Measurements from ENCODE around the gene SNX5.
A peak's percentile ranks its signal among the peaks of the same experiment; 100 is the strongest.

SNX5 gene

DNA sequence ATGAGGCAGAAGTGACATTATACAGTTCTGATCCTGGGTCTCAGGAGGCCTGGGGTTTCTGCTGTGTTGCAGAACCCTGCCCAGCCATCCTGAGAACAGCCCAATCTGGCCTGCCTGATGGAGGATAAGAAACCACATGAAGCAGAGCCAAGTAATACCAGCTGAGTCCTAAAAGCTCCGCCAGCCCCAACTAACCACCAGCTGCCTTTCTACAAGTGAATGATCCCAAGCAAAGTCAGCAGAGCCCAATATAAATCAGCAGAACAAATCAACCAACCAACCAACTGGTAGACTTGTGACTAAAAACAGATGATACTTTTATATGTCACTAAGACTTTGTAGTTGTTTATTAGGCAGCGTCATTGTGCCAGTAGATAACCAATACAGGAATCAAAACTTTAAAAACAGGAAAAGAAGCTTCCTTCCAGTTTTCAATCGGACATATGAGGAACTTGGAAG, 52.1 kb downstream of the SNX5 start:
- no peak for DNase-seq (ENCODE audit: low read depth in 2 of 2)

DNA sequence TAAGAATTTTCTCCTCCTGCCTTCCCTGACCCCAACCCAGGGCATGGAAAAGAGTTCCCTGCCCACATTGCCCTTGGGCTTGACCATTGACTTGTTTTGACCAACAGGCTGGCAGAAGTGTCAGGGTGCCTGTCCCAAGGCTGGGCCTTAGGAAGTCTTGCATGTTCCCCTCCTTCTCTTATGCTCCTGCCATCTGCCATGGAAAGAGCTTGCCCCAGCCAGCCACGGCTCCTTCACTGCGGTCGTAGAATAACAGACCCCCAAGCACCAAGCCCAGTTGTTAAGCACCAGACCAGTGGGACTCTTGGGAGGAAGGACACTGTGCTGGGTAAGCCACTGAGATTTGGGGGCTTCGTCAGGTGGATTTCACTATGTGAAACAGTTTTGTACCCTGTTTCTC, 53.6 kb downstream of the SNX5 start:
- no peak for DNase-seq (ENCODE audit: low read depth in 2 of 2)

DNA sequence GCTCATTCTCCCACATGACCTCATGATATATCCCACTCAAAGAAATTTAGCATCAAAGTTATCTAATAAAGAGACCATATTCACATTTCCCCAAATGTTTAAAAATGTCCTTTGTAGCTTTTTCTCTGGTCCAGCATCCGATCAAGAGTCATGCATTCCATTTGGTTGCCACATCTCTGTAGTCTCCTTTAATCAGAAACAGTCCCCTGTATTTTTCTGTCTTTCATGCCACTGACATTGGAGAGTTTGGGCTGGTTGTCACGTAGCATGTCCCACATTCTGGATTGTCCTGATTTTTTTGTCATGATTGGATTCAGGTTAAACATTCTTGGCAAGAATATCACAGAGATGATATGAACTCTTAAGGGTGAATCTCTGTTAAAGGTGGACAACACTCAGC, 55.7 kb downstream of the SNX5 start:
- no peak for DNase-seq (ENCODE audit: low read depth in 2 of 2)

DNA sequence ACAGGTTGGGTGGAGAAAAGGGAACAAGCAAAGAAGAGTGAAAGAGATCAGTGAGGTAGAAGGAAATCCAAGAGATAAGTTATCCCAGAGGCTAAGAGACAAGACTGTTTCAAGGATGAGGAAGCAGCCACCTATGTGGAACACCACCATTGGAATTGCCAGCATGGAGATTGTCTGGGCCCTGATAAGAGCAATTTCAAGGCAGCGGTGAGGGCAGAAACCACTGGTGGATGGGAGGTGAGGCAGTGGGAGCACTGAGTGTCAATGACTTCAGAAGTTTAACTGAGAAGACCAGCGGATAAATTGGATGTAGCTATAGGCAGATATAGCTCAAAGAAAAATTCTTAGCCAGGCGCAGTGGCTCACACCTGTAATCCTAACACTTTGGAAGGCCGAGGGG, 56.7 kb downstream of the SNX5 start:
- DNase-seq (ENCODE audit: low read depth in 2 of 2): no peak

DNA sequence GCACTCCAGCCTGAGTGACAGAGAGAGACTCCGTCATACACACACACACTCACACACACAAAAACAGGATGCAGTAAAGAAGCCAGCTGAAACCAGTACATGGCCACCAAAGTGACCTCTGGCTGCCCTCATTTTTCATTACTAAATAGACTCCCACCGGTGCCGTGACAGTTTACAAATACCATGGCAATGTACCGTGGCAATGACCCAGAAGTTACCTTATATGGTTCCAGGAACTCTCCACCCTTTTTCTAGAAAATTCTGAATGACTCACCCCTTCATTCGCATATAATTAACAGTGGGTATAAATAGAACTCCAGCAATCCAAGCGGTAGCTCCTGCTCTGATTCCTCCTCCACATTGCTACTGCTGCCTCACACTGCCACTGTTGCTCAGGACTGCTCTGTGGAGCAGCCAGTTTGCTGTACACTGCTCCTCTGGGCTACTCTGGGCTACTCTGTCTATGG, 57.7 kb downstream of the SNX5 start:
- DNase-seq (ENCODE audit: low read depth in 2 of 2): no peak

DNA sequence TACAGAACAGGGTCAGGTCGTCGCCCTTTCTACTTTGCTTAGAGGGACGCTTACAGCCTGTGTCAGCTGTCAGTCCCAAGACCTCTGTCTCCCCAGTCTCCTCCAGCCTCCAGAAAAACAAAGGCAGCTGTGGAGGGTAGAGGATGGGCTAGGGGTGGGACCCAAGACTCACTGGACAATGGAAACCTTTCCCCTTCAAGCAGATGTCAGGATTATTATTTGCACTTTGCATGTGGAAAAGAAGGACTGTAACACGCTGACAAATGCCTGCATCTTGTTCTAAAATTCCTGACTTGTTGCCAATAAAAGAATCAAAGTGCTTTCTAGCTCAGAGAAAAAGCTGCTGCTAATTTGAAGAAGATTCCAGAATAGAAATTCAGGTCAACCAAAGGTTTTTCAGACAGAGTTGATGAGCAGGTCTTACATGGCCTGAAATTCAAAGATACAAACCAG, 58.7 kb downstream of the SNX5 start:
- no peak for DNase-seq (ENCODE audit: low read depth in 2 of 2)

DNA sequence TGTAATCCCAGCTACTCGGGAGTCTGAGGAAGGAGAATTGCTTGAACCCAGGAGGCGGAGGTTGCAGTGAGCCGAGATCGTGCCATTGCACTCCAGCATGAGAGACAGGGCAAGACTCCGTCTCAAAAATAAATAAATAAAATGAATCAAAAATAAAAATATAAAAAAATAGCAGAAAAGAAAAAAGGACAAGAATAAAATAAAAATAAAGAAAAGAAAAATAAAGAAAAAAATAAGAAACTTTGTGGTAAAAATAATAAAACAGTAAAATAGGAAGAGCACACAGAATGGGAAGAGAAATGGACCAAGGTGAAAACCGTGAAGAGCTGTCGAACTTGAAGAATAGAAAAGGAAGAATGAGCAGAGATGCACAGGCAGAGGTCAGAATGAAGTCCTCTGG, 63.0 kb downstream of the SNX5 start:
- no peak for DNase-seq (ENCODE audit: low read depth in 2 of 2)

DNA sequence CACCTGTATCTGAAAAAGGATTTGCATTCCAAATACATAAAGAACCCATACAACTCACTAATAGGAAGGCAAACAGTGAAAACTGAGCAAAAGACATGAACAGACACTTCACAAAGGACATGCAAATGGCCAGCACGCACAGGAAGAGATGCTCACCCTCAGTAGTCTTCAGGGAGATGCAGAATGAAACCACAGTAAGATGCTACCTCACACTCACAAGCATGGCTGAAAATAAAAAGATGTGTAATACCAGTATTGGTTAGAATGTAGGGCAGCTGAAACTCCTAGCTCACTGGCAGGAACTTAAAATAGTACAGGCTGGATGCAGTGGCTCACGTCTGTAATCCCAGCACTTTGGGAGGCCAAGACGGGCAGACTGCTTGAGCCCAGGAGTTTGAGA, 64.6 kb downstream of the SNX5 start:
- DNase-seq (ENCODE audit: low read depth in 2 of 2): no peak

DNA sequence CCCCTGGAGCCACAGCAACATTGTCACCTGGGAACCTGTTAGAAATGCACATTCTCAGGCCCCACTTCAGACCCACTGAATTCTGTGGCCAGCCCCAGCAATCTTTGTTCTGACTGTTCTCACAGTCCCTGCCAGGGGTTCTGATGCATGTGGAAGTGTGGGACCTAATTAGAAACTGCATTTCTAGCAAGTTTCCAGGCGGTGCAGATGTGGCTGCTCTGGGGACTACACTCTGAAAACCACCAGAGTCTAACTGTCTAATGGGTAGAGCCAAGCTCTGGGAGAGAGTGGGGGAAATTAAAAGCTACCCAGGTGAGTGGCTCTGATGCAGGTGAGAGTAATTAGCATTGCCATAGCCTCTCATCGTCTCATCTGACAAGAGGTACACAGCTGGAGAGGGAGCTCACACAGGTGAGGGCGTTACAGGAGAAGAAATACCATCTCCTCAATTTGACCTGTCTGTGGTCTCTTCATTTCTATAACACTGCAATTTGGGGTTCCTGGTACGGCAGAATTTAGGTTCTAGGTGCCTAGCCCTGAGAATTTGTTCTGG, 66.0 kb downstream of the SNX5 start:
- no peak for DNase-seq (ENCODE audit: low read depth in 2 of 2)

DNA sequence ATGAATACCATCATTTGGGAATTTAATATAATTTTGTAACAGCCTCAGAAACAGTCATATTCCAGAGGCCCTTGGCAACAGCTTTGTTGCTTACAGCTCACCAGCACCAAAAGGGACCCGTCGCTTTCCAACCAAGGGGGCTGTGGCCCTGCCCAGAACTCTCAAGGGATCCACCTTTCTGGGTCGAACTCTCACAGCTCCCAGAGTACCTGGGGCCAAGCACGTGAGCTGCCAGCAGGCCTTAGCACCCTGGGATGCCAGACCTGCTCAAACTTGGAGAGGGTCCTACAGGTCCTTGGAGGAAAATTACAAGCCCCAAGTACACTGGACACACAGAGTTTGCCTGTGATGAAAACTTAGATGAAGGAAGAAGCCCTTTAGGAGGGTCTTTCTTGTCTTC, 66.6 kb downstream of the SNX5 start:
- no peak for DNase-seq (ENCODE audit: low read depth in 2 of 2)

DNA sequence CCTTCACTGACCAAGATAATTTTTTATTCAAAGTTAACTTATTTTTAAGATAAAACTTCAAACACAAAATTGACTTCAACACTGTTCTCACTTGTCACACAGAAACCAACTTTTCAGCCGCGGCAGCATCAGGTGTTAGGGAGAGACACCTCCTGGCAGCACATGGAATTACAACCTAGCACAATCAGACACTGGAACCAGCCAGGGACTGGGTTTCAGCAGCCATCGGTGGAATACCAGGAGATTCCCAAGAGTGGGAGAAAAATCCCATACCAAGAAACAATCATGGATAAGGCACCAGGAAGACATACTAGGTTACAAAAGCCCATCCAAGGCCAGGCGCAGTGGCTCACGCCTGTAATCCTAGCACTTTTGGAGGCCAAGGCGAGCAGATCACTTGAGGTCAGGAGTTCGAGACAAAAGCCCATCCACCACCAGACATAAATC, 70.0 kb downstream of the SNX5 start:
- peak; percentile 20 to 31 for DNase-seq (ENCODE audit: low read depth in 2 of 2)

DNA sequence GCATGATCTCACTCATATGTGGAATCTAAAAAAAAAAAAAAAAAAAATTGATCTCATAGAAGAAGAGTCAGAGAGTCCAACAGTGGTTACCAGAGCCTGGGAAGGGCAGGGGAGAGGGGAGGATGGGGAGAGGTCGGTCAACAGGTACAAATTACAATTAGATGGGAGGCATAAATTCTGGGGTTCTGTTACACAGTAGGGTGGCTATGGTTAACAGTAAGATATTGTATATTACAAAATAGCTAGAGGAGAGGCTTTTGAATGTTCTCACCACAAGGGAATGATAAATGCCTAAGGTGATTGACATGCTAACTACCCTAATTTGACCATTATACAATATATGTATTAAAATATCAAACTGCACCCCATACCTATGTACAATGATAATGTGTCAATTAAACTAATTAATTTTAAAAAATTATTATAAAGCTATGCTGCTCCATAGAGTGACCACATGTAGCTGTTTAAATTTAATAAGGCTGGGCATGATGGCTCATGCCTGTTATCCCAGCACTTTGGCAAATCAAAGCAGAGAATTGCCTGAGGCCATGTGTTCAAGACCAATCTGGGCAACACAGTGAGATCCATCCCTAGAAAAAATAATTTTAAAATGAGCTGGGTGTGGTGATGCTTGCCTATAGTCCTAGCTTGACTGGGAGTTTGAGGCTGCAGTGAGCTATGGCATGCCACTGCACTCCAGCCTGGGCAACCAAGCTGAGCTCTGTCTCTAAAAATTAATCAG, 70.9 kb downstream of the SNX5 start:
- DNase-seq (ENCODE audit: low read depth in 2 of 2): no peak

DNA sequence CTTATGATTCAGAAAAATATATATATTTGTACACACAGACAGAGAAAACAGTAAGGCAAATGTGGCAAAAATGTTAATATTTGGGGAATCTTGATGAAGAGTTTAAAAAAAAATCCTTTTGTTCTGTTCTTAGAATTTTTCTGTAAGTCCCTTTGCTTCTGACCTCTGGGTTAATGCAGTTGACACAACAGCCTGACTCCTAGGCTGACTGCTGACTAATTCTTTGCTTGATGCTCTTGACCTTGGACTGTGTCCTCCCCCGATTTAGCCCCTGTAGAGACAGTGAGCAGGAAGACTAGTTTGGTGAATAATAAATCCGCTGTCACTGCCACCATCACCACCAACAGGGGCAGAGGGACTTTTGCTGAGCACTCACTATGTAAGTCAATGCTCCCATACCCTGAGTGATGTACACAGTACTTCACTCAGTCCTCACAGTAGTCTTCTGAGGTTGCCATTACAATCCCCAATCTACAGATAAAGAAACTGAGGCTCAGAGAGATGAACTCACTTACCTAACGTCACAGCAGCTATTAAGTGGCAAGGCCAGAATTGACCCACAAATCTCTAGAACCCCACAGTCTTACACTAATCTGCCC, 71.7 kb downstream of the SNX5 start:
- DNase-seq (ENCODE audit: low read depth in 2 of 2): no peak

DNA sequence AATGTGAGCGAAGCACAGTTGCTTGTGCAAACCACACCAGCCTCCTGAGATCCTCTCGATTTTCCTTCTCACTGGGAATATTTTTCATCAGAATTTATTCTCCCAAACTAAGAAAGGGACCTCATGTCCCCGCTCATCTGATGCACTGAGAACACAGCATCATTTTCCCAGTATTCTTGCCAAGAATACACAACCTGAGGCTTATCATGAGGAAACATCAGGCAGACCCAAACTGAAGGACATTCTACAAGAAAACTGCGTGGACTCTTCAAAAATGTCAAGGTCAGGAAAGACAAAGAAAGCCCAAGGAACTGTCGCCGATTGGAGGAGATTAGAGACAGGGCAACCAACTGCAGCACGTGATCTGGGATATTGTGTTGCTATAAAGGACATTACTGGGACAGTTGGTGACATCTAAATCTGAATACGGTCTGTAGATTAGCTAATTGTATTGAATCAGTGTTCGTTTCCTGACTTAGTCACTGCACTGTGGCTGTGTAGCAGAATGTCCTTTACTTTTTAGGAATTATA, 72.3 kb downstream of the SNX5 start:
- no peak for DNase-seq (ENCODE audit: low read depth in 2 of 2)

DNA sequence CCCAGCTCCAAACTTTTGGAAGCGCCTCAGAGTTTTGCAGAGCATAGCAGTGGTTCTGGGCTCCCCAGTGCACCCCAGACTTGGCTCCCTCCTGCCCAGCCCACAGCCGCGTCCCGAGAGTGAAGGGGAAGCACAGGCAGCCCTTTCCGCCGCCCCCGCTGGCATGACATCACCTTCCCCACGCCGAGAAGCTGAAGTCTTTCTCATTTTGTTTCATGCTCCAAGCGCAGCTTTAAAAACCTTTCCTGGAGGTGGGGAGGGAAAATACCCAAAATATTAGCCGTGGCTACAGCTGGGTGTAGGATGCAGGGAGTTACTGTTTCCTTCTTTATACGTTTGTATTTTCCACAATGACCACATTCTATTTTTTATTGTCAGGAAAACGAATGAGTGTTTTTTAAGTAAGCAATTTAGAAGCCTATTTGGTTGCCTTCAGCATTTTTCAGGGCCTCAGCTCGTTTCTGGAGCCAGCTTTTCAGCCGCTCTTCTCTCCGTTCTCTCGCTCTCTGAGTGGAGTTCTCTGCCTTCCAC, 72.9 kb downstream of the SNX5 start:
- peak in 1 of 2 donors; percentile 11 for DNase-seq (ENCODE audit: low read depth in 2 of 2)

DNA sequence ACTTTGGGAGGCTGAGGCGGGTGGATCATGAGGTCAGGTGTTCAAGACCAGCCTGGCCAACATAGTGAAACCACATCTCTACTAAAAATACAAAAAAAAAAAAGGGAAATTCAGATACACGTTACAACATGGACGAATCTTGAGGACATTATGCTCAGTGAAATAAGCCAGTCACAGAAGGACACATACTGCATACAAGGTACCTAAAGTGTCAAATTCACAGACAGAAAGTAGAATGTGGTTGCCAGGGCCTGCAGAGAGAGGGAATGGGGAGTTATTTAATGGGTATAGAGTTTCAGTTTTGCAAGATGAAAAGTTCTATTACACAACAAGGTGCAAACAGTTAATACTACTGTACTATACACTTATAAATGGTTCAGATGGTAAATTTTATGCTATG, 75.1 kb downstream of the SNX5 start:
- no peak for DNase-seq (ENCODE audit: low read depth in 2 of 2)

DNA sequence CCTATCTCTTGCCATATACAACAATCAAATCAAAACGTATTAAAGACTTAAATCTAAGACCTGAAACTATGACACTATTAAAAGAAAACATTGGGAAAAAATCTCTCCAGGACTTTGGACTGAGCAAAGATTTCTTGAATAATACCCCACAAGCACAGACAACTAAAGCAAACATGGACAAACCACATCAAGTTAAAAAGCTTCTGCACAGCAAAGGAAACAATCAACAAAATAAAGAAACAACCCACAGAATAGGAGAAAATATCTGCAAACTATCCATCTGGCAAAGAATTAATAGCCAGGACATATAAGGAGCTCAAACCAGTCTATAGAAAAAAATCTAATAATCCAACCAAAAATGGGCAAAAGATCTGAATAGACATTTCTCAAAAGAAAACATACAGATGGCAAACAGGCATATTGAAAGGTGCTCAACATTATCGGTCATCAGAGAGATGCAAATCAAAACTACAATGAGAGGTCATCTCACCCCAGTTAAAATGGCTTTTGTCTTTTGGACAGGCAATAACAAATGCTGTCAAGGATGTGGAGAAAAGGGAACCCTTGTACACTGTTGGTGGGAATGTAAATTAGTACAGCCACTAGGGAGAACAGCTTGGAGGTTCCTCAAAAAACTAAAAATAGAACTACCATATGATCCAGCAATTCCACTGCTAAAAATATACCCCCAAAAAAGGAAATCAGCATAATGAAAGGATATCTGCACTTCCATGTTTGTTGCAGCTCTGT, 76.2 kb downstream of the SNX5 start:
- DNase-seq (ENCODE audit: low read depth in 2 of 2): no peak

Measured in stimulated activated CD8-positive, alpha-beta memory T cell treated with anti-CD3 and anti-CD28 coated beads, Interleukin-7, amount 100 ng/mL, for 1 hour (primary cell).